ENCODE results near the gene SLC25A43.

Gene SLC25A43

DNA sequence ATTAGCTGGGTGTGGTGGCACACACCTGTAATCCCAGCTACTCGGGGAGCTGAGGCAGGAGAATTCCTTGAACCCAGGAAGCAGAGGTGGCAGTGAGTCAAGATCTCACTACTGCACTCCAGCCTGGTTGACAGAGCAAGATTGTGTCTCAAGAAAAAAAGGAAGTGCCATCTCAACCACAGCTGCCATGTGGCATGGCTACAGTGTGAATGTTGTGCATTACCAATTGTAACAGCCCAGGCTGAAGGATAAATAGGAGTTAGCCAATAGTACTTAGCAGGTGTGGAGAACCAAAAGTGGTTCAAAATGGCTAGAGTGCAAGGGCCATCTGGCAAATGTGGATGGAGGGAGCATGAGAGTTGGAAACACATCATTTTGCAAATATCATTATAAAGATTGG is 98.0 kb downstream of the SLC25A43 start:
- no peak for TF ChIP-seq POLR2AphosphoS5 (IDR thresholded peaks at IDR 0.05; ENCODE audit: low read depth, low read length)
- no peak for TF ChIP-seq TAF1 (IDR thresholded peaks at IDR 0.05; ENCODE audit: borderline replicate concordance, insufficient read depth, low read length)
- no peak for TF ChIP-seq FOXP2 (optimal IDR thresholded peaks at IDR 0.05; ENCODE audit: borderline replicate concordance, extremely low read depth, extremely low read length, insufficient read depth)
- TF ChIP-seq, protein P1, sequence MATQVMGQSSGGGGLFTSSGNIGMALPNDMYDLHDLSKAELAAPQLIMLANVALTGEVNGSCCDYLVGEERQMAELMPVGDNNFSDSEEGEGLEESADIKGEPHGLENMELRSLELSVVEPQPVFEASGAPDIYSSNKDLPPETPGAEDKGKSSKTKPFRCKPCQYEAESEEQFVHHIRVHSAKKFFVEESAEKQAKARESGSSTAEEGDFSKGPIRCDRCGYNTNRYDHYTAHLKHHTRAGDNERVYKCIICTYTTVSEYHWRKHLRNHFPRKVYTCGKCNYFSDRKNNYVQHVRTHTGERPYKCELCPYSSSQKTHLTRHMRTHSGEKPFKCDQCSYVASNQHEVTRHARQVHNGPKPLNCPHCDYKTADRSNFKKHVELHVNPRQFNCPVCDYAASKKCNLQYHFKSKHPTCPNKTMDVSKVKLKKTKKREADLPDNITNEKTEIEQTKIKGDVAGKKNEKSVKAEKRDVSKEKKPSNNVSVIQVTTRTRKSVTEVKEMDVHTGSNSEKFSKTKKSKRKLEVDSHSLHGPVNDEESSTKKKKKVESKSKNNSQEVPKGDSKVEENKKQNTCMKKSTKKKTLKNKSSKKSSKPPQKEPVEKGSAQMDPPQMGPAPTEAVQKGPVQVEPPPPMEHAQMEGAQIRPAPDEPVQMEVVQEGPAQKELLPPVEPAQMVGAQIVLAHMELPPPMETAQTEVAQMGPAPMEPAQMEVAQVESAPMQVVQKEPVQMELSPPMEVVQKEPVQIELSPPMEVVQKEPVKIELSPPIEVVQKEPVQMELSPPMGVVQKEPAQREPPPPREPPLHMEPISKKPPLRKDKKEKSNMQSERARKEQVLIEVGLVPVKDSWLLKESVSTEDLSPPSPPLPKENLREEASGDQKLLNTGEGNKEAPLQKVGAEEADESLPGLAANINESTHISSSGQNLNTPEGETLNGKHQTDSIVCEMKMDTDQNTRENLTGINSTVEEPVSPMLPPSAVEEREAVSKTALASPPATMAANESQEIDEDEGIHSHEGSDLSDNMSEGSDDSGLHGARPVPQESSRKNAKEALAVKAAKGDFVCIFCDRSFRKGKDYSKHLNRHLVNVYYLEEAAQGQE (IDR thresholded peaks at IDR 0.05; ENCODE audit: insufficient read depth in 1 of 2, low read depth in 2 of 2, low read length in 2 of 2): no peak
- TF ChIP-seq SIN3A (IDR thresholded peaks at IDR 0.05; ENCODE audit: borderline replicate concordance, insufficient read depth, low read length): no peak

- TF ChIP-seq SIN3A (IDR thresholded peaks at IDR 0.05; ENCODE audit: borderline replicate concordance, insufficient read depth, low read length) (no peak), FOXP2 (optimal IDR thresholded peaks at IDR 0.05; ENCODE audit: borderline replicate concordance, extremely low read depth, extremely low read length, insufficient read depth) (no peak), POLR2AphosphoS5 (IDR thresholded peaks at IDR 0.05; ENCODE audit: low read depth, low read length) (no peak), TAF1 (IDR thresholded peaks at IDR 0.05; ENCODE audit: borderline replicate concordance, insufficient read depth, low read length) (no peak)
- TF ChIP-seq, protein P1 (IDR thresholded peaks at IDR 0.05; ENCODE audit: insufficient read depth in 1 of 2, low read depth in 2 of 2, low read length in 2 of 2): no peak
Observed at GRCh38 chrX:119500061-119500800, 101.1 kb downstream of the SLC25A43 start.

DNA sequence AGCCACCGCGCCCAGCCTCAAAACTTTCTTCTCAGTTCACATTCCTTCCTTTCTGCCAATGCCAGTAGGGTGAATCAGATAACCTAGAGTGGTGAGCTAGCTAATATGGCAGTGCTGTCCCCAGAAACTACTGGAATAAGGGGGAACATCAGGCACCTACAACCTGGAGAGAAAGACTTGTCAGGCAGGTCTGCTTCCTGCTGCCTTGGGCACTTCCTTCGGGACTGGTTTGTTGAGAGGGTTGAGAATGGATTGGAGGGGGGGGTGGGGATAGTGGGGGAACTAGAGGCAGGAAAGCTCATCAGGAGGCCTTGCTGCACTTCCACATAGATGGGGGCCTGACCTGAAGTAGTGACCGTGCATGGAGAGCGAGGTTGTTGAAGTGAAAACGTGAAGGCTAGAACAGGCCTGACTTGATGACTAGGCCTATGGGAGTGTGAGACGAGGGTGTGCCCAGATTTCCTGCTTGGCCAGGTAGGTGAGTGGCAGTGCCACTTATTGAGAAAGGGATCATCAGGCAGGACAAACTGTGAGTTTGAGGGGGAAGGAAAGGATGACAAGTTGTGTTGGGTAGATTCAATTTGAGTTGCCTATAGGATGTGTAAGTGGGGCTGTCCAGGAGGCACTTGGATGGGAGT is 102.5 kb downstream of the SLC25A43 start:
- TF ChIP-seq FOXP2 (optimal IDR thresholded peaks at IDR 0.05; ENCODE audit: borderline replicate concordance, extremely low read depth, extremely low read length, insufficient read depth) (no peak), TAF1 (IDR thresholded peaks at IDR 0.05; ENCODE audit: borderline replicate concordance, insufficient read depth, low read length) (no peak), SIN3A (IDR thresholded peaks at IDR 0.05; ENCODE audit: borderline replicate concordance, insufficient read depth, low read length) (no peak)

GRCh38 chrX:119502727-119503483 is 103.8 kb downstream of the SLC25A43 start:
- no peak for TF ChIP-seq FOXP2 (optimal IDR thresholded peaks at IDR 0.05; ENCODE audit: borderline replicate concordance, extremely low read depth, extremely low read length, insufficient read depth)
- TF ChIP-seq TAF1 (IDR thresholded peaks at IDR 0.05; ENCODE audit: borderline replicate concordance, insufficient read depth, low read length): no peak
- TF ChIP-seq, protein P1 (IDR thresholded peaks at IDR 0.05; ENCODE audit: insufficient read depth in 1 of 2, low read depth in 2 of 2, low read length in 2 of 2): no peak
- TF ChIP-seq POLR2AphosphoS5 (IDR thresholded peaks at IDR 0.05; ENCODE audit: low read depth, low read length): no peak
- TF ChIP-seq SIN3A (IDR thresholded peaks at IDR 0.05; ENCODE audit: borderline replicate concordance, insufficient read depth, low read length): no peak

GRCh38 chrX:119503484-119503861 is 104.3 kb downstream of the SLC25A43 start:
- TF ChIP-seq, protein P1 (IDR thresholded peaks at IDR 0.05; ENCODE audit: insufficient read depth in 1 of 2, low read depth in 2 of 2, low read length in 2 of 2): no peak
- no peak for TF ChIP-seq TAF1 (IDR thresholded peaks at IDR 0.05; ENCODE audit: borderline replicate concordance, insufficient read depth, low read length)
- no peak for TF ChIP-seq FOXP2 (optimal IDR thresholded peaks at IDR 0.05; ENCODE audit: borderline replicate concordance, extremely low read depth, extremely low read length, insufficient read depth)
